HCT116 (cell line): ENCODE measurements around the gene LTB4R. TPM values are rescaled to one million over a fixed set of nuclear protein-coding genes. Genes with fewer than 3 reads are reported as not detected.

Experiments
- ATAC-seq: fragments of 200-7000 bp; cut with Tn5 transposase; 2 replicates; pipeline ENCODE4 v1.9.1; 2020; ENCODE audit warnings: mild to moderate bottlenecking, moderate library complexity
- BruUV-seq: library from RNA; stranded (reverse); fragments of 400-500 nt; replicated peaks from 2 replicates; lab custom pipeline; 2021; lab: Mats Ljungman, UMichigan
- CTCF ChIA-PET: fragments of 300-600 bp; sonication (Branson Sonifier 250); formaldehyde crosslinking; loops from one replicate; lab custom pipeline; 2021; ENCODE audit warnings: antibody characterized with exemption; lab: Charles Lee
- POLR2A ChIA-PET: fragments of 300-600, 350-600 bp; sonication (Branson Sonifier 250); formaldehyde crosslinking; loops from one replicate; lab custom pipeline; 2021; ENCODE audit warnings: antibody characterized with exemption; lab: Charles Lee
- RAD21 ChIA-PET, 2 experiments: fragments of 300-600 bp; sonication (Branson Sonifier 250); formaldehyde crosslinking; loops; one replicate each; lab custom pipeline; 2023; ENCODE audit warnings: low total read pairs in 2 of 2; ENCODE audit not compliant: uncharacterized antibody in 2 of 2, unreplicated experiment in 2 of 2, low non-redundant PET in 1 of 2; lab: Charles Lee
- DNase-seq: peaks from one replicate; pipeline ENCODE4 v3.0.0-alpha.2; 2010; ENCODE audit warnings: low read depth, low spot score
- H2AFZ ChIP-seq: fragments of 200-600 bp; shearing (Covaris generic), sonication (generic); 2 replicates; pipeline ENCODE4 v1.6.1; 2017; ENCODE audit warnings: low read depth, mixed run types, mixed read lengths, antibody characterized with exemption, low read length; ENCODE audit not compliant: poor library complexity, severe bottlenecking
- H3K27ac ChIP-seq: 2 replicates; pipeline ENCODE4 v1.5.1; 2012; ENCODE audit warnings: low read depth, low read length
- H3K27me3 ChIP-seq: fragments of 200-600 bp; sonication (generic); 2 replicates; pipeline ENCODE4 v1.6.1; 2016; ENCODE audit warnings: mixed run types, low read length, mixed read lengths; ENCODE audit not compliant: insufficient read depth
- H3K36me3 ChIP-seq, 2 experiments: fragments of 200-500 bp in 1 of 2; fragments of 200-600 bp in 1 of 2; sonication (Bioruptor generic) in 1 of 2; sonication (generic) in 1 of 2; 2 replicates each; pipeline versions ENCODE4 v1.5.1 to v1.6.1; 2014 to 2016; ENCODE audit warnings: low read length in 2 of 2, inconsistent platforms in 1 of 2, mixed read lengths in 1 of 2, mixed run types in 1 of 2; ENCODE audit not compliant: insufficient read depth in 2 of 2, control insufficient read depth in 1 of 2
- H3K4me1 ChIP-seq, 2 experiments: fragments of 200-600 bp in 1 of 2; sonication (generic) in 1 of 2; 2 replicates each; pipeline versions ENCODE4 v1.5.1 to v1.6.1; 2012 to 2017; ENCODE audit warnings: low read length in 2 of 2, inconsistent platforms in 1 of 2, mild to moderate bottlenecking in 1 of 2, mixed read lengths in 1 of 2, mixed run types in 1 of 2, moderate library complexity in 1 of 2; ENCODE audit not compliant: insufficient read depth in 2 of 2, control insufficient read depth in 1 of 2
- H3K4me2 ChIP-seq: fragments of 200-600 bp; sonication (generic); 2 replicates; pipeline ENCODE4 v1.6.1; 2017; ENCODE audit warnings: mixed run types, low read length, mixed read lengths
- H3K4me3 ChIP-seq, 2 experiments: fragments of 200-600 bp in 1 of 2; sonication (generic) in 1 of 2; replicated peaks in 1 of 2; 2 replicates each; pipeline ENCODE4 v1.5.1; 2011 to 2016; ENCODE audit warnings: low read length in 2 of 2, control low read depth in 1 of 2, low read depth in 1 of 2, mild to moderate bottlenecking in 1 of 2, mixed read lengths in 1 of 2, mixed run types in 1 of 2
- H3K79me2 ChIP-seq: fragments of 200-600 bp; sonication (generic); 2 replicates; pipeline ENCODE4 v1.6.1; 2017; ENCODE audit warnings: mild to moderate bottlenecking, mixed run types, low read length, moderate library complexity, mixed read lengths; ENCODE audit not compliant: insufficient read depth
- H3K9ac ChIP-seq: fragments of 200-600 bp; sonication (generic); 2 replicates; pipeline ENCODE4 v1.6.1; 2016; ENCODE audit warnings: low read length, mixed read lengths
- H3K9me2 ChIP-seq: fragments of 200-600 bp; sonication (generic), shearing (Covaris generic); 2 replicates; pipeline ENCODE4 v1.6.1; 2017; ENCODE audit warnings: mixed run types, mild to moderate bottlenecking, moderate library complexity; ENCODE audit not compliant: insufficient read depth
- H3K9me3 ChIP-seq, 2 experiments: fragments of 200-500 bp in 1 of 2; fragments of 200-600 bp in 1 of 2; sonication (Bioruptor generic) in 1 of 2; sonication (generic) in 1 of 2; 2 replicates each; pipeline ENCODE4 v1.6.1; 2014 to 2017; ENCODE audit warnings: low read length in 2 of 2, mixed read lengths in 2 of 2, inconsistent platforms in 1 of 2, low read depth in 1 of 2, mild to moderate bottlenecking in 1 of 2, mixed run types in 1 of 2, moderate library complexity in 1 of 2; ENCODE audit not compliant: control insufficient read depth in 1 of 2, insufficient read depth in 1 of 2
- H4K20me1 ChIP-seq: fragments of 200-600 bp; sonication (generic), shearing (Covaris generic); 2 replicates; pipeline ENCODE4 v1.6.1; 2017; ENCODE audit warnings: mixed run types, mild to moderate bottlenecking, moderate library complexity; ENCODE audit not compliant: insufficient read depth
- CEBPB ChIP-seq: IDR thresholded peaks from 2 replicates; pipeline ENCODE4 v1.6.1; 2012; ENCODE audit warnings: low read depth
- ELF1 ChIP-seq: IDR thresholded peaks from 2 replicates; pipeline ENCODE4 v1.6.1; 2012; ENCODE audit warnings: low read depth, borderline replicate concordance
- EZH2phosphoT487 ChIP-seq: fragments of 200-600 bp; IDR thresholded peaks from 2 replicates; pipeline ENCODE4 v1.6.1; 2018; ENCODE audit warnings: antibody characterized with exemption, borderline replicate concordance
- FOSL1 ChIP-seq: IDR thresholded peaks from 2 replicates; pipeline ENCODE4 v1.6.1; 2012; ENCODE audit warnings: low read depth
- JUND ChIP-seq: IDR thresholded peaks from 2 replicates; pipeline ENCODE4 v1.6.1; 2012
- MAX ChIP-seq: IDR thresholded peaks from 2 replicates; pipeline ENCODE4 v1.6.1; 2012
- POLR2A ChIP-seq: IDR thresholded peaks from 2 replicates; pipeline ENCODE4 v1.7.0; 2011; ENCODE audit warnings: borderline replicate concordance; ENCODE audit not compliant: insufficient read depth, insufficient read length; ENCODE audit errors: extremely low read depth
- POLR2AphosphoS5 ChIP-seq: IDR thresholded peaks from 2 replicates; pipeline ENCODE4 v1.6.1; 2011; ENCODE audit warnings: mild to moderate bottlenecking, low read depth, low read length, moderate library complexity
- RAD21 ChIP-seq: IDR thresholded peaks from 2 replicates; pipeline ENCODE4 v1.6.1; 2012; ENCODE audit warnings: low read depth, mild to moderate bottlenecking
- SIN3A ChIP-seq: IDR thresholded peaks from 2 replicates; pipeline ENCODE4 v1.6.1; 2012; ENCODE audit warnings: low read depth
- SRF ChIP-seq: IDR thresholded peaks from 2 replicates; pipeline ENCODE4 v1.6.1; 2012; ENCODE audit warnings: low read depth
- TCF7L2 ChIP-seq: IDR thresholded peaks from 2 replicates; pipeline ENCODE4 v1.7.0; 2011; ENCODE audit warnings: borderline replicate concordance, inconsistent platforms; ENCODE audit not compliant: insufficient read depth, insufficient read length; ENCODE audit errors: extremely low read depth
- YY1 ChIP-seq: IDR thresholded peaks from 2 replicates; pipeline ENCODE4 v1.6.1; 2011; ENCODE audit warnings: low read length, low read depth, moderate library complexity, mild to moderate bottlenecking; ENCODE audit not compliant: insufficient replicate concordance; ENCODE audit errors: extremely low read depth
- ZNF274 ChIP-seq: fragments of 200-500 bp; sonication (Bioruptor generic); IDR thresholded peaks from 2 replicates; pipeline ENCODE4 v1.6.1; 2014; ENCODE audit warnings: mild to moderate bottlenecking, low read depth, low read length, inconsistent platforms
- intact Hi-C: fragments of 100-400 bp; cut with micrococcal nuclease; formaldehyde crosslinking; loops from 2 replicates; pipeline ENCODE4 v1.10.0; 2022
- total RNA-seq: library from RNA; stranded (reverse); gene quantifications from one replicate; pipeline ENCODE4 v1.2.1, GENCODE V29; 2021; ENCODE audit not compliant: unreplicated experiment
- TF ChIP-seq, protein P1 (sequence below): IDR thresholded peaks from 2 replicates; pipeline ENCODE4 v1.6.1; 2012; ENCODE audit warnings: low read depth
- TF ChIP-seq, protein P2 (sequence below): IDR thresholded peaks from 2 replicates; pipeline ENCODE4 v1.6.1; 2012
- TF ChIP-seq, protein P3 (sequence below): IDR thresholded peaks from 2 replicates; pipeline ENCODE4 v1.6.1; 2011; ENCODE audit warnings: mild to moderate bottlenecking, low read length, moderate library complexity; ENCODE audit not compliant: insufficient replicate concordance; ENCODE audit errors: extremely low read depth

Gene LTB4R
- total RNA-seq, 1 experiment from 2014 or later: 14.8 TPM

DNA sequence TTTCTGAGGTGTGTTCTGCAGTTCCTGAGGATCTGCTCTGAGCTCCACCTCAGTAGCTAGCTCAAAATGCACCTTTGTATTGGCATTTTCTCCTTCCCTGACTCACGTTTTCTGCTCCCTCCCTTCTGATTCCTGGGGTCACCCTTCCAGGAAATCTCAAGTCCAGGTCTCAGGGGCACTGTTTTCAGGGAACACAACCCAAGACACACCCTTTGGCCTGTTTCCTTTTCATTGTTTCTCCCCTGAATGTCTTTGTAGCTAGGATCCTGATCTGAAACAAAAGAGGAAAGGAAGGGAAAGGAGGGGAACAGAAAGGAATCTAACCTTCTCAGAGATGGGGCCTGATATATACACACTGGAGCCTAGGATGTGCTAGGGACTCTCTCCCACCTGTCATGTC, 35.8 kb downstream of the LTB4R start:
- BruUV-seq: no TSS peak
- ChIA-PET CTCF (interaction anchor here (0.8 kb wide), 1 partner anchor 14 kb away, joined by 3 read pairs; no protein-coding TSS in a partner anchor), RAD21 (no interaction called here), POLR2A (no interaction called here)
- no peaks in the 10 kb centered on the region for H3K79me2 ChIP-seq
- no peaks in the 10 kb centered on the region for H3K27me3 ChIP-seq
- TF ChIP-seq ELF1 (no peak), SIN3A (no peak), TCF7L2 (no peak), SRF (no peak), EZH2phosphoT487 (no peak), MAX (no peak), YY1 (no peak), JUND (no peak), POLR2A (no peak), CEBPB (no peak), POLR2AphosphoS5 (no peak), FOSL1 (no peak), RAD21 (no peak)
- no peak overlapping the region for H3K9ac ChIP-seq
- DNase-seq (no peak), ATAC-seq (no peak)
- H3K4me1 ChIP-seq: peaks cover 0 to 5% of the 10 kb centered on the region in 2 experiments; a peak in 1 of 4 replicates
- no peaks in the 10 kb centered on the region for H3K9me2 ChIP-seq
- no peaks in the 10 kb centered on the region for H3K36me3 ChIP-seq
- intact Hi-C loops: no loop called here
- H3K9me3 ChIP-seq: no peaks in the 10 kb centered on the region
- no peak overlapping the region for H2AFZ ChIP-seq
- H4K20me1 ChIP-seq: no peaks in the 10 kb centered on the region
- H3K27ac ChIP-seq: no peak overlapping the region
- H3K4me2 ChIP-seq: no peak overlapping the region
- H3K4me3 ChIP-seq: no peak overlapping the region

- DNase-seq (no peak), ATAC-seq (no peak)
- Histone ChIP-seq H3K79me2 (no peaks in the 10 kb centered on the region), H3K9ac (no peak overlapping the region), H3K27ac (no peak overlapping the region), H3K27me3 (no peaks in the 10 kb centered on the region), H3K4me2 (no peak overlapping the region), H3K9me3 (no peaks in the 10 kb centered on the region), H3K4me1 (peaks cover 0 to 5% of the 10 kb centered on the region in 2 experiments; a peak in 1 of 4 replicates), H3K4me3 (no peak overlapping the region), H2AFZ (no peak overlapping the region), H3K36me3 (no peaks in the 10 kb centered on the region), H3K9me2 (no peaks in the 10 kb centered on the region), H4K20me1 (no peaks in the 10 kb centered on the region)
- POLR2A ChIA-PET: no interaction called here
- CTCF ChIA-PET: interaction anchor here (0.7 to 0.9 kb wide), 3 partner anchors 14 to 83 kb away, joined by 3 to 5 read pairs (median 3); no protein-coding TSS in a partner anchor
- no TSS peak for BruUV-seq
- RAD21 ChIA-PET: no interaction called here
- intact Hi-C loops: no loop called here
- TF ChIP-seq, protein P1, sequence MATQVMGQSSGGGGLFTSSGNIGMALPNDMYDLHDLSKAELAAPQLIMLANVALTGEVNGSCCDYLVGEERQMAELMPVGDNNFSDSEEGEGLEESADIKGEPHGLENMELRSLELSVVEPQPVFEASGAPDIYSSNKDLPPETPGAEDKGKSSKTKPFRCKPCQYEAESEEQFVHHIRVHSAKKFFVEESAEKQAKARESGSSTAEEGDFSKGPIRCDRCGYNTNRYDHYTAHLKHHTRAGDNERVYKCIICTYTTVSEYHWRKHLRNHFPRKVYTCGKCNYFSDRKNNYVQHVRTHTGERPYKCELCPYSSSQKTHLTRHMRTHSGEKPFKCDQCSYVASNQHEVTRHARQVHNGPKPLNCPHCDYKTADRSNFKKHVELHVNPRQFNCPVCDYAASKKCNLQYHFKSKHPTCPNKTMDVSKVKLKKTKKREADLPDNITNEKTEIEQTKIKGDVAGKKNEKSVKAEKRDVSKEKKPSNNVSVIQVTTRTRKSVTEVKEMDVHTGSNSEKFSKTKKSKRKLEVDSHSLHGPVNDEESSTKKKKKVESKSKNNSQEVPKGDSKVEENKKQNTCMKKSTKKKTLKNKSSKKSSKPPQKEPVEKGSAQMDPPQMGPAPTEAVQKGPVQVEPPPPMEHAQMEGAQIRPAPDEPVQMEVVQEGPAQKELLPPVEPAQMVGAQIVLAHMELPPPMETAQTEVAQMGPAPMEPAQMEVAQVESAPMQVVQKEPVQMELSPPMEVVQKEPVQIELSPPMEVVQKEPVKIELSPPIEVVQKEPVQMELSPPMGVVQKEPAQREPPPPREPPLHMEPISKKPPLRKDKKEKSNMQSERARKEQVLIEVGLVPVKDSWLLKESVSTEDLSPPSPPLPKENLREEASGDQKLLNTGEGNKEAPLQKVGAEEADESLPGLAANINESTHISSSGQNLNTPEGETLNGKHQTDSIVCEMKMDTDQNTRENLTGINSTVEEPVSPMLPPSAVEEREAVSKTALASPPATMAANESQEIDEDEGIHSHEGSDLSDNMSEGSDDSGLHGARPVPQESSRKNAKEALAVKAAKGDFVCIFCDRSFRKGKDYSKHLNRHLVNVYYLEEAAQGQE: no peak
- TF ChIP-seq, protein P2, sequence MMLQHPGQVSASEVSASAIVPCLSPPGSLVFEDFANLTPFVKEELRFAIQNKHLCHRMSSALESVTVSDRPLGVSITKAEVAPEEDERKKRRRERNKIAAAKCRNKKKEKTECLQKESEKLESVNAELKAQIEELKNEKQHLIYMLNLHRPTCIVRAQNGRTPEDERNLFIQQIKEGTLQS: no peak
- TF ChIP-seq, protein P3, sequence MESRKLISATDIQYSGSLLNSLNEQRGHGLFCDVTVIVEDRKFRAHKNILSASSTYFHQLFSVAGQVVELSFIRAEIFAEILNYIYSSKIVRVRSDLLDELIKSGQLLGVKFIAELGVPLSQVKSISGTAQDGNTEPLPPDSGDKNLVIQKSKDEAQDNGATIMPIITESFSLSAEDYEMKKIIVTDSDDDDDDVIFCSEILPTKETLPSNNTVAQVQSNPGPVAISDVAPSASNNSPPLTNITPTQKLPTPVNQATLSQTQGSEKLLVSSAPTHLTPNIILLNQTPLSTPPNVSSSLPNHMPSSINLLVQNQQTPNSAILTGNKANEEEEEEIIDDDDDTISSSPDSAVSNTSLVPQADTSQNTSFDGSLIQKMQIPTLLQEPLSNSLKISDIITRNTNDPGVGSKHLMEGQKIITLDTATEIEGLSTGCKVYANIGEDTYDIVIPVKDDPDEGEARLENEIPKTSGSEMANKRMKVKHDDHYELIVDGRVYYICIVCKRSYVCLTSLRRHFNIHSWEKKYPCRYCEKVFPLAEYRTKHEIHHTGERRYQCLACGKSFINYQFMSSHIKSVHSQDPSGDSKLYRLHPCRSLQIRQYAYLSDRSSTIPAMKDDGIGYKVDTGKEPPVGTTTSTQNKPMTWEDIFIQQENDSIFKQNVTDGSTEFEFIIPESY: no peak
- TF ChIP-seq ZNF274: no peak
Observed at GRCh38 chr14:24348186-24348585, 36.9 kb downstream of the LTB4R start.
